T-helper 2 cell treated with Interferon-gamma antibody and Interleukin-4, amounts not matched to agents 5 μg/mL and 100 μg/mL, for 36 hours (primary cell): ENCODE results near the gene GIT2.

Experiments
- DNase-seq: peaks from one replicate; pipeline ENCODE4 v3.0.0; 2021; ENCODE audit warnings: low spot score
- H3K27ac Mint-ChIP-seq: one replicate; pipeline ENCODE4 v1.8.0; 2021; ENCODE audit warnings: mild to moderate bottlenecking, mixed read lengths
- H3K27me3 Mint-ChIP-seq: one replicate; pipeline ENCODE4 v1.8.0; 2021; ENCODE audit warnings: low read depth, mixed read lengths
- H3K36me3 Mint-ChIP-seq: one replicate; pipeline ENCODE4 v1.8.0; 2021; ENCODE audit warnings: low read depth, mixed read lengths
- H3K4me1 Mint-ChIP-seq: one replicate; pipeline ENCODE4 v1.8.0; 2021; ENCODE audit warnings: low read depth, mixed read lengths
- H3K4me3 Mint-ChIP-seq: one replicate; pipeline ENCODE4 v1.8.0; 2022; ENCODE audit warnings: mild to moderate bottlenecking, moderate library complexity, mixed read lengths
- H3K9me3 Mint-ChIP-seq: one replicate; pipeline ENCODE4 v1.8.0; 2021; ENCODE audit warnings: mixed read lengths

GIT2 gene

GRCh38 chr12:109958374-109958773 lies 37.8 kb downstream of the GIT2 start:
- DNase-seq, result no peak
- Mint-ChIP-seq H3K9me3 (no peaks in the 10 kb centered on the region), H3K4me3 (no peak overlapping the region), H3K4me1 (peaks cover 2% of the 10 kb centered on the region), H3K27ac (no peak overlapping the region), H3K36me3 (peaks cover 56% of the 10 kb centered on the region), H3K27me3 (no peaks in the 10 kb centered on the region)

- Mint-ChIP-seq H3K9me3 (no peaks in the 10 kb centered on the region), H3K4me1 (peaks cover 7% of the 10 kb centered on the region), H3K27ac (no peak overlapping the region), H3K27me3 (no peaks in the 10 kb centered on the region), H3K4me3 (no peak overlapping the region), H3K36me3 (peaks cover 66% of the 10 kb centered on the region)
- DNase-seq, result no peak
Observed at GRCh38 chr12:109953656-109954055, 42.5 kb downstream of the GIT2 start.

GRCh38 chr12:109952873-109953272 lies 43.3 kb downstream of the GIT2 start:
- Mint-ChIP-seq H3K27ac (no peak overlapping the region), H3K36me3 (peaks cover 67% of the 10 kb centered on the region)

GRCh38 chr12:109952160-109952858 lies 43.9 kb downstream of the GIT2 start:
- Mint-ChIP-seq H3K27ac (peak overlapping the region; percentile 11), H3K36me3 (peaks cover 70% of the 10 kb centered on the region), H3K9me3 (no peaks in the 10 kb centered on the region), H3K4me3 (no peak overlapping the region), H3K27me3 (no peaks in the 10 kb centered on the region), H3K4me1 (peaks cover 17% of the 10 kb centered on the region)
- DNase-seq, result no peak

More at GRCh38 chr12:109952873-109953272, 43.3 kb downstream of the GIT2 start:
- Mint-ChIP-seq H3K9me3 (no peaks in the 10 kb centered on the region), H3K27me3 (no peaks in the 10 kb centered on the region), H3K4me3 (no peak overlapping the region), H3K4me1 (peaks cover 12% of the 10 kb centered on the region)
- no peak for DNase-seq

GRCh38 chr12:109951751-109952150 lies 44.4 kb downstream of the GIT2 start:
- no peak overlapping the region for H3K27ac Mint-ChIP-seq
- peaks cover 71% of the 10 kb centered on the region for H3K36me3 Mint-ChIP-seq
- no peak for DNase-seq
- H3K27me3 Mint-ChIP-seq, result no peaks in the 10 kb centered on the region
- no peak overlapping the region for H3K4me3 Mint-ChIP-seq
- H3K9me3 Mint-ChIP-seq, result no peaks in the 10 kb centered on the region
- peaks cover 23% of the 10 kb centered on the region for H3K4me1 Mint-ChIP-seq

- Mint-ChIP-seq H3K4me3 (no peak overlapping the region), H3K36me3 (peaks cover 74% of the 10 kb centered on the region), H3K27me3 (no peaks in the 10 kb centered on the region), H3K27ac (no peak overlapping the region), H3K4me1 (peaks cover 29% of the 10 kb centered on the region), H3K9me3 (no peaks in the 10 kb centered on the region)
- no peak for DNase-seq
Observed at GRCh38 chr12:109951136-109951535, 45.0 kb downstream of the GIT2 start.

GRCh38 chr12:109950625-109951024 lies 45.5 kb downstream of the GIT2 start:
- Mint-ChIP-seq H3K9me3 (no peaks in the 10 kb centered on the region), H3K27me3 (no peaks in the 10 kb centered on the region), H3K27ac (no peak overlapping the region), H3K4me3 (no peak overlapping the region), H3K4me1 (peaks cover 29% of the 10 kb centered on the region), H3K36me3 (peaks cover 72% of the 10 kb centered on the region)
- no peak for DNase-seq

- no peak overlapping the region for H3K4me3 Mint-ChIP-seq
- no peak for DNase-seq
- H3K27ac Mint-ChIP-seq, result no peak overlapping the region
- peaks cover 29% of the 10 kb centered on the region for H3K4me1 Mint-ChIP-seq
- no peaks in the 10 kb centered on the region for H3K9me3 Mint-ChIP-seq
- no peaks in the 10 kb centered on the region for H3K27me3 Mint-ChIP-seq
- H3K36me3 Mint-ChIP-seq, result peaks cover 76% of the 10 kb centered on the region
Observed at GRCh38 chr12:109949089-109949488, 47.1 kb downstream of the GIT2 start.

- Mint-ChIP-seq H3K9me3 (no peaks in the 10 kb centered on the region), H3K4me3 (no peak overlapping the region), H3K27me3 (no peaks in the 10 kb centered on the region), H3K36me3 (peaks cover 72% of the 10 kb centered on the region), H3K27ac (no peak overlapping the region), H3K4me1 (peaks cover 29% of the 10 kb centered on the region)
- DNase-seq, result no peak
Observed at GRCh38 chr12:109948368-109948767, 47.8 kb downstream of the GIT2 start.

- Mint-ChIP-seq H3K9me3 (no peaks in the 10 kb centered on the region), H3K4me1 (peaks cover 26% of the 10 kb centered on the region), H3K36me3 (peaks cover 70% of the 10 kb centered on the region), H3K27me3 (no peaks in the 10 kb centered on the region), H3K4me3 (peak overlapping the region; percentile 53), H3K27ac (peak overlapping the region; percentile 24)
- DNase-seq, result no peak
Observed at GRCh38 chr12:109947521-109947920, 48.6 kb downstream of the GIT2 start.

GRCh38 chr12:109946913-109947312 lies 49.3 kb downstream of the GIT2 start:
- Mint-ChIP-seq H3K9me3 (no peaks in the 10 kb centered on the region), H3K27me3 (no peaks in the 10 kb centered on the region), H3K4me3 (peak overlapping the region; percentile 53), H3K27ac (peak overlapping the region; percentile 74), H3K4me1 (peaks cover 24% of the 10 kb centered on the region), H3K36me3 (peaks cover 65% of the 10 kb centered on the region)
- DNase-seq, result no peak

- H3K36me3 Mint-ChIP-seq, result peaks cover 62% of the 10 kb centered on the region
- no peak for DNase-seq
Observed at GRCh38 chr12:109946505-109946904, 49.7 kb downstream of the GIT2 start.

GRCh38 chr12:109944561-109945359 lies 51.4 kb downstream of the GIT2 start:
- H3K4me1 Mint-ChIP-seq, result peaks cover 23% of the 10 kb centered on the region
- H3K9me3 Mint-ChIP-seq, result no peaks in the 10 kb centered on the region
- peaks cover 56% of the 10 kb centered on the region for H3K36me3 Mint-ChIP-seq
- no peak overlapping the region for H3K27ac Mint-ChIP-seq
- H3K4me3 Mint-ChIP-seq, result no peak overlapping the region
- DNase-seq, result no peak
- H3K27me3 Mint-ChIP-seq, result no peaks in the 10 kb centered on the region

More at GRCh38 chr12:109946505-109946904, 49.7 kb downstream of the GIT2 start:
- Mint-ChIP-seq H3K27me3 (no peaks in the 10 kb centered on the region), H3K27ac (peak overlapping the region; percentile 74), H3K9me3 (no peaks in the 10 kb centered on the region), H3K4me1 (peaks cover 24% of the 10 kb centered on the region), H3K4me3 (peak overlapping the region; percentile 53)

- Mint-ChIP-seq H3K4me1 (peaks cover 22% of the 10 kb centered on the region), H3K9me3 (no peaks in the 10 kb centered on the region), H3K27ac (no peak overlapping the region), H3K36me3 (peaks cover 58% of the 10 kb centered on the region), H3K4me3 (no peak overlapping the region), H3K27me3 (no peaks in the 10 kb centered on the region)
- DNase-seq, result no peak
Observed at GRCh38 chr12:109943811-109944210, 52.4 kb downstream of the GIT2 start.
